ENCODE results near the gene PDE4B.

DNA sequence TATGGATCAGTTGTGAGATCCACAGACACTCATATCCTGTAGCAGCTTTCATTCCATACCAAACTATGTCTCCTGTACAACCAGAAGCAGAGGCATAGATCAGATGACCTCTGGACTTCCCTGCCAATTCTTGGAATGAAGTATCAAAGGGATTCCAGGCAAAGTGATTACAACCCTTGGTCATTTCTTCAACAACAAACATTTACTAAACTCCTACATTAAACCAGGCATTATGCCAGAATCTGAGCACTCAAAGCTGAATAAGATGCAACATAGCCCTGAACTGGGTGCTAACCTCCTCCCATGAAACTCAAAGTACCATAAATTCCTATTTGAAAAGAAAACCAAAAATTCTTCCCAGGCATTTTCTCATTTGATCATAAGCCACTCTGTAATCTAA lies 620.0 kb downstream of the PDE4B start:
- TF ChIP-seq POLR2A (IDR thresholded peaks at IDR 0.05; ENCODE audit: low read depth, low read length) (no peak), POLR2AphosphoS5 (IDR thresholded peaks at IDR 0.05; ENCODE audit: low read depth, low read length) (no peak), TAF1 (IDR thresholded peaks at IDR 0.05; ENCODE audit: low read depth, low read length) (no peak), POU2F2 (IDR thresholded peaks at IDR 0.05; ENCODE audit: low read depth, low read length) (no peak)
